H9 (cell line): Measurements from ENCODE around the gene NECTIN1. TPM values are rescaled to one million over a fixed set of nuclear protein-coding genes. Genes with fewer than 3 reads are reported as not detected.

ENCODE experiments used
- DNase-seq: peaks from one replicate; pipeline ENCODE4 v3.0.0-alpha.2; 2017
- H2AFZ ChIP-seq: one replicate; pipeline ENCODE4 v1.6.1; 2013; ENCODE audit warnings: mild to moderate bottlenecking, low read length, control low read depth, moderate library complexity
- H2AK5ac ChIP-seq: 2 replicates; pipeline ENCODE4 v1.6.1; 2013; ENCODE audit warnings: low read length, control low read depth, mixed read lengths; ENCODE audit not compliant: insufficient read length
- H2BK120ac ChIP-seq: one replicate; pipeline ENCODE4 v1.6.1; 2013; ENCODE audit warnings: low read depth, mild to moderate bottlenecking, low read length, control low read depth, inconsistent platforms; ENCODE audit not compliant: poor library complexity, severe bottlenecking
- H2BK12ac ChIP-seq: 2 replicates; pipeline ENCODE4 v1.6.1; 2013; ENCODE audit warnings: low read length, control low read depth, mixed read lengths, low read depth; ENCODE audit not compliant: insufficient read length
- H2BK15ac ChIP-seq: 2 replicates; pipeline ENCODE4 v1.6.1; 2013; ENCODE audit warnings: low read depth, low read length, control low read depth
- H2BK20ac ChIP-seq: one replicate; pipeline ENCODE4 v1.6.1; 2013; ENCODE audit warnings: low read depth, mild to moderate bottlenecking, low read length, control low read depth, inconsistent platforms; ENCODE audit not compliant: poor library complexity, severe bottlenecking
- H2BK5ac ChIP-seq: 2 replicates; pipeline ENCODE4 v1.6.1; 2013; ENCODE audit warnings: low read length, control low read depth, mixed read lengths; ENCODE audit not compliant: insufficient read length
- H3K14ac ChIP-seq: 2 replicates; pipeline ENCODE4 v1.6.1; 2013; ENCODE audit warnings: low read length, control low read depth; ENCODE audit not compliant: insufficient read depth
- H3K18ac ChIP-seq: 2 replicates; pipeline ENCODE4 v1.6.1; 2013; ENCODE audit warnings: low read depth, mild to moderate bottlenecking, mixed read lengths, low read length, control low read depth; ENCODE audit not compliant: insufficient read length
- H3K23ac ChIP-seq: 2 replicates; pipeline ENCODE4 v1.6.1; 2013; ENCODE audit warnings: low read length, control low read depth, mixed read lengths, low read depth; ENCODE audit not compliant: insufficient read length
- H3K23me2 ChIP-seq: 2 replicates; pipeline ENCODE4 v1.6.1; 2013; ENCODE audit warnings: low read depth, mild to moderate bottlenecking, mixed read lengths, low read length, control low read depth; ENCODE audit not compliant: insufficient read length, poor library complexity, severe bottlenecking
- H3K27ac ChIP-seq: 2 replicates; pipeline ENCODE4 v1.5.1; 2013; ENCODE audit warnings: low read length, control low read depth, mixed read lengths, low read depth; ENCODE audit not compliant: insufficient read length
- H3K27me3 ChIP-seq: 2 replicates; pipeline ENCODE4 v1.6.1; 2013; ENCODE audit warnings: low read length, control low read depth, inconsistent platforms; ENCODE audit not compliant: insufficient read depth
- H3K4ac ChIP-seq: 2 replicates; pipeline ENCODE4 v1.6.1; 2013; ENCODE audit warnings: low read depth, mild to moderate bottlenecking, control low read depth, inconsistent platforms, low read length, moderate library complexity
- H3K4me1 ChIP-seq: 2 replicates; pipeline ENCODE4 v1.6.1; 2013; ENCODE audit warnings: low read length, control low read depth, inconsistent platforms; ENCODE audit not compliant: insufficient read depth
- H3K4me2 ChIP-seq: 2 replicates; pipeline ENCODE4 v1.6.1; 2013; ENCODE audit warnings: low read length, control low read depth, mixed read lengths; ENCODE audit not compliant: insufficient read length, insufficient read depth
- H3K56ac ChIP-seq: 2 replicates; pipeline ENCODE4 v1.6.1; 2013; ENCODE audit warnings: low read depth, mild to moderate bottlenecking, mixed read lengths, low read length, control low read depth; ENCODE audit not compliant: insufficient read length
- H3K79me1 ChIP-seq: 2 replicates; pipeline ENCODE4 v1.6.1; 2013; ENCODE audit warnings: low read depth, mild to moderate bottlenecking, moderate library complexity, low read length, control low read depth, inconsistent platforms; ENCODE audit not compliant: insufficient read depth, poor library complexity, severe bottlenecking
- H3K79me2 ChIP-seq: 2 replicates; pipeline ENCODE4 v1.6.1; 2013; ENCODE audit warnings: low read length, control low read depth, inconsistent platforms; ENCODE audit not compliant: insufficient read depth
- H3K9ac ChIP-seq: 2 replicates; pipeline ENCODE4 v1.6.1; 2013; ENCODE audit warnings: low read length, control low read depth, mixed read lengths; ENCODE audit not compliant: insufficient read length; ENCODE audit errors: extremely low read depth
- H3K9me3 ChIP-seq: one replicate; pipeline ENCODE4 v1.6.1; 2013; ENCODE audit warnings: low read depth, low read length, inconsistent platforms; ENCODE audit not compliant: control insufficient read depth
- H3T11ph ChIP-seq: one replicate; pipeline ENCODE4 v1.6.1; 2013; ENCODE audit warnings: mild to moderate bottlenecking, low read length, control low read depth, inconsistent platforms
- H4K20me1 ChIP-seq: one replicate; pipeline ENCODE4 v1.6.1; 2013; ENCODE audit not compliant: control insufficient read depth, insufficient read length, insufficient read depth
- H4K5ac ChIP-seq: 2 replicates; pipeline ENCODE4 v1.6.1; 2013; ENCODE audit warnings: low read depth, mild to moderate bottlenecking, mixed read lengths, low read length, control low read depth; ENCODE audit not compliant: insufficient read length
- H4K8ac ChIP-seq: replicated peaks from 2 replicates; pipeline ENCODE4 v1.6.1; 2013; ENCODE audit warnings: low read length, control low read depth, mixed read lengths, low read depth; ENCODE audit not compliant: insufficient read length
- H4K91ac ChIP-seq: 2 replicates; pipeline ENCODE4 v1.6.1; 2013; ENCODE audit warnings: low read depth, mild to moderate bottlenecking, moderate library complexity, mixed read lengths, low read length, control low read depth; ENCODE audit not compliant: insufficient read length
- H3K27ac Mint-ChIP-seq, 3 experiments: 2 replicates in 2 of 3; 3 replicates in 1 of 3; pipeline ENCODE4 v1.8.0; 2020 to 2021; ENCODE audit warnings: mixed read lengths in 3 of 3, mild to moderate bottlenecking in 1 of 3, moderate library complexity in 1 of 3
- H3K27me3 Mint-ChIP-seq: 2 replicates; pipeline ENCODE4 v1.8.0; 2021; ENCODE audit warnings: low read depth, mild to moderate bottlenecking, moderate library complexity, mixed read lengths
- H3K36me3 Mint-ChIP-seq, 3 experiments: 2 replicates in 2 of 3; 3 replicates in 1 of 3; pipeline ENCODE4 v1.8.0; 2020 to 2021; ENCODE audit warnings: low read depth in 3 of 3, mixed read lengths in 3 of 3; ENCODE audit not compliant: insufficient read depth in 1 of 3
- H3K4me1 Mint-ChIP-seq, 2 experiments: 2 replicates each; pipeline ENCODE4 v1.8.0; 2020; ENCODE audit warnings: mixed read lengths in 2 of 2
- H3K4me3 Mint-ChIP-seq, 2 experiments: 2 replicates in 1 of 2; 3 replicates in 1 of 2; pipeline ENCODE4 v1.8.0; 2020 to 2021; ENCODE audit warnings: mild to moderate bottlenecking in 2 of 2, mixed read lengths in 2 of 2, moderate library complexity in 1 of 2
- H3K9me3 Mint-ChIP-seq, 2 experiments: 2 replicates in 1 of 2; 3 replicates in 1 of 2; pipeline ENCODE4 v1.8.0; 2020; ENCODE audit warnings: mild to moderate bottlenecking in 2 of 2, mixed read lengths in 2 of 2, moderate library complexity in 1 of 2
- WGBS: extraction: QIAGEN DNeasy Blood & Tissue Kit; methylation state at CpG from one replicate; pipeline ENCODE4 v1.1.7; 2013; ENCODE audit warnings: missing lambda C conversion rate, low lambda C conversion rate, mixed read lengths; ENCODE audit not compliant: insufficient read length; ENCODE audit errors: extremely low coverage; 5-methylcytosine and 5-hydroxymethylcytosine counted together
- total RNA-seq: library from RNA; stranded (reverse); gene quantifications from 2 replicates; pipeline ENCODE4 v1.2.1, GENCODE V29; 2021
- TF ChIP-seq, protein P1 (sequence below): fragments of 200-600 bp; sonication (generic); conservative IDR thresholded peaks from 3 replicates; pipeline ENCODE4 v1.8.0; 2021; ENCODE audit warnings: antibody characterized with exemption, mild to moderate bottlenecking

The NECTIN1 gene
- total RNA-seq, 1 experiment from 2014 or later = 113 TPM

DNA sequence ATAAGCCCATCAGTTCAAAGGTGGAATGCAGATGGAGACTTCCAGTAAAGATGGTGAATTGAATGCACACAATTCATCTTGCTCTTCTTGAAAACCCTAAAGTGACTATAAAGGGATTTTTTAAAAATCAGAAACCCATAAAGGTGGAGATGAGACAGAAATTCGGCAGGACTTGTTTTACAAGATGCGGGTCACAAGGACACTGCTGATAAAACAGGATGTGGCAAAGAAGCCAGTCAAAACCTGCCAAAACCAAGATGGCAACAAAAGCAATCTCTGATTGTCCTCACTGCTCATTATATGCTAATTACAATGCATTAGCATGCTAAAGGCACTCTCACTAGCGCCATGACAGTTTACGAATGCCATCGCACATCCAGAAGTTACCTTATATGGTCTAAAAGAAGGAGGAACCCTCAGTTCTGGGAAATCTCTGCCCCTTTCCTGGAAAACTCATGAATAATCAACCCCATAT, 137.1 kb downstream of the NECTIN1 start:
- H3K79me1 ChIP-seq = no peaks in the 10 kb centered on the region
- H3K27me3 ChIP-seq = no peaks in the 10 kb centered on the region
- H3K9ac ChIP-seq = no peak overlapping the region
- TF ChIP-seq, protein P1, sequence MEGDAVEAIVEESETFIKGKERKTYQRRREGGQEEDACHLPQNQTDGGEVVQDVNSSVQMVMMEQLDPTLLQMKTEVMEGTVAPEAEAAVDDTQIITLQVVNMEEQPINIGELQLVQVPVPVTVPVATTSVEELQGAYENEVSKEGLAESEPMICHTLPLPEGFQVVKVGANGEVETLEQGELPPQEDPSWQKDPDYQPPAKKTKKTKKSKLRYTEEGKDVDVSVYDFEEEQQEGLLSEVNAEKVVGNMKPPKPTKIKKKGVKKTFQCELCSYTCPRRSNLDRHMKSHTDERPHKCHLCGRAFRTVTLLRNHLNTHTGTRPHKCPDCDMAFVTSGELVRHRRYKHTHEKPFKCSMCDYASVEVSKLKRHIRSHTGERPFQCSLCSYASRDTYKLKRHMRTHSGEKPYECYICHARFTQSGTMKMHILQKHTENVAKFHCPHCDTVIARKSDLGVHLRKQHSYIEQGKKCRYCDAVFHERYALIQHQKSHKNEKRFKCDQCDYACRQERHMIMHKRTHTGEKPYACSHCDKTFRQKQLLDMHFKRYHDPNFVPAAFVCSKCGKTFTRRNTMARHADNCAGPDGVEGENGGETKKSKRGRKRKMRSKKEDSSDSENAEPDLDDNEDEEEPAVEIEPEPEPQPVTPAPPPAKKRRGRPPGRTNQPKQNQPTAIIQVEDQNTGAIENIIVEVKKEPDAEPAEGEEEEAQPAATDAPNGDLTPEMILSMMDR = no peak
- H2BK20ac ChIP-seq = no peak overlapping the region
- no peak overlapping the region for H3K18ac ChIP-seq
- DNase-seq = no peak
- WGBS = no CpG with 5 or more reads among the region's 5 CpGs
- no peak overlapping the region for H2BK12ac ChIP-seq
- no peaks in the 10 kb centered on the region for H3K23me2 ChIP-seq
- no peak overlapping the region for H2BK5ac ChIP-seq
- H2BK120ac ChIP-seq = peak overlapping the region; percentile 90
- no peak overlapping the region for H4K5ac ChIP-seq
- H3K56ac ChIP-seq = no peak overlapping the region
- Mint-ChIP-seq H3K27me3 (peaks cover 14% of the 10 kb centered on the region), H3K4me1 (peaks cover 24 to 29% of the 10 kb centered on the region in 2 experiments), H3K36me3 (peaks cover 0 to 8% (median 0%) of the 10 kb centered on the region in 3 experiments; a peak in 2 of 7 replicates), H3K27ac (peak overlapping the region in 2 of 3 experiments; percentile 67 to 93; a peak in 4 of 7 replicates), H3K9me3 (peaks cover 8 to 13% of the 10 kb centered on the region in 2 experiments; a peak in 3 of 5 replicates), H3K4me3 (no peak overlapping the region)
- H3K14ac ChIP-seq = no peak overlapping the region
- no peaks in the 10 kb centered on the region for H3K9me3 ChIP-seq
- H2AK5ac ChIP-seq = no peak overlapping the region
- no peaks in the 10 kb centered on the region for H3K79me2 ChIP-seq
- H3K4me1 ChIP-seq = peaks cover 10% of the 10 kb centered on the region; the same call in 1 of the 2 replicates
- no peak overlapping the region for H3K27ac ChIP-seq
- H4K20me1 ChIP-seq = no peaks in the 10 kb centered on the region
- no peak overlapping the region for H2BK15ac ChIP-seq
- no peak overlapping the region for H4K91ac ChIP-seq
- peak overlapping the region; percentile 64 for H3T11ph ChIP-seq
- no peak overlapping the region for H3K23ac ChIP-seq
- H3K4me2 ChIP-seq = no peak overlapping the region
- H4K8ac ChIP-seq = no peak overlapping the region
- no peak overlapping the region for H2AFZ ChIP-seq
- H3K4ac ChIP-seq = no peak overlapping the region; the same call in 1 of the 2 replicates
